Measurements from ENCODE around the gene WDR90. TPM values are rescaled to one million over a fixed set of nuclear protein-coding genes. Genes with fewer than 3 reads are reported as not detected.
A peak's percentile ranks its signal among the peaks of the same experiment; 100 is the strongest.

WDR90 gene
- total RNA-seq, 4 donors from 2014 or later, result 18.2 to 79.3 (median 46.9) TPM

DNA sequence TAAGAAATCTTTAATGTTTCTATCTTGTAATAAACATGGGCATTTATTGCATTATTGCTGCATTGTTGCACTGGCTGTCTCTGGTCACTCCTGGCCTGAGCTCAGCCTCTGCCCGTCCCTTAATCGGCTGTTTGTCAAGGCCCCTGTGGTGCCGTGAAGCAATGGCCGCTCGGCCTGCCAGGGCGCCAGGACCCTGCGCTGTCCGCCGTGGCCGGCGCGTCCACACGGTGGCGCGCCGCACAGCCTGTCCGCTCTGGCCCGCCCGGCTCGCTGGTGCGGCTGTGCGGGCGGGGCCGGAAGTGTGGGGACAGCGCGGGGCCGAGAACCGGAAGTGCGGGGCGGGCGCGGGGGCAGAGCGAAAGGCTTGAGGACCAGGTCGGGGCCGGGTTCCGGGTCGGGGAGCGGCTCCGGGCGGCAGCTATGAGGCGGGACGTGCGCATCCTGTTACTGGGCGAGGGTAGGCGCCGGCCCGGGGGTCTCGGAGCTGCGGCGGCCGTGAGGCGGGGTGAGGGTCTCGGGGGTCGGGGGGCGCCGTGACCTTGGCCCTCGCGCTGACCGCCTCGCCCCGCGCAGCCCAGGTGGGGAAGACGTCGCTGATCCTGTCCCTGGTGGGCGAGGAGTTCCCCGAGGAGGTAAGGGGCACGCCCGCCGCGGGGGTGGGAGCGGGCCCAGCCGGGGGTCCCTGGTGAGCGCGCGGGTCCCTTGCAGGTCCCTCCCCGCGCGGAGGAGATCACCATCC lies 18.8 kb downstream of the WDR90 start, which contains the start of gene RHOT2:
RHOT2 (plus strand) TSS at position 353 of the 739 bp plus-strand sequence; CDS start at position 421, 68 bp downstream.
- intact Hi-C loops (cut with DNase I; ENCODE audit: low total_unique reads), result loop anchor here (10.0 kb wide), 1 partner anchor 93 kb away; no protein-coding TSS in a partner anchor
- peak; percentile 89 to 93 for DNase-seq

DNA sequence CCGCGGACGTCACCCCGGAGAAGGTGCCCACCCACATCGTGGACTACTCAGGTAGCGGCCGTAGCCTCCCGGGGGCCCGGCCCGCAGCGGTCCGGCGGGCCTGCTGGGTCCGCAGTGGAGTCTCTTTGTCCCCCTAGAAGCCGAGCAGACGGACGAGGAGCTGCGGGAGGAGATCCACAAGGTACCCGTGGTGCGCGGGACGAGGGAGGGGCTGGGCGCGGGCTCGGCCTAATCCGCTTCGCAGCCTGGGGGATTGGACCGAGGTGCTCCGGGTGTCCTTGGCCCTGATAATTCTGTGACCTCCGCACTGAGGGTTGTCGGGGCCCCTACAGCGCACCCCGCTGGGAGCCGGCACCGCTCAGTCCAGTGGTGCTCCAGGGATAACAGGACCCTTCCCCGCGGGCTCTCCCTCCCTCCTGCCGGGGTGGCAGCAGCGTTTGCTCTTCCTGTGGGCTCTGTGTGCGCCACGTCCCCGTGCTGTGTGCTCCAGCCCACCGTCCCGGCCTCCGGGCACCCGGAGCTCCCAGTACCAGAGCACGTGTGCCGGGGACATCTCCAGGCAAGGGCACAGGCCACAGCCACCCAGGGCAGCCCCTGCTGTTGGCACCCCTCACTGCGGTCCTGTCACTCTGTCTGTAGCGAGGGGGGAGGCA lies 19.5 kb downstream of the WDR90 start:
- no peaks in the 10 kb centered on the region for H3K27me3 ChIP-seq
- no peak for DNase-seq
- H3K36me3 ChIP-seq, result no peaks in the 10 kb centered on the region
- H3K4me3 ChIP-seq, result peak overlapping the region; percentile 81 to 88
- no peak for TF ChIP-seq CTCF (IDR thresholded peaks at IDR 0.05)
- TF ChIP-seq POLR2A (IDR thresholded peaks at IDR 0.05), result no peak
- peaks cover 0 to 8% of the 10 kb centered on the region in 2 donors for H3K4me1 ChIP-seq
- H3K27ac ChIP-seq, result peak overlapping the region; percentile 85 to 89
- H3K9me3 ChIP-seq, result no peaks in the 10 kb centered on the region
- intact Hi-C loops (cut with DNase I; ENCODE audit: low total_unique reads), result loop anchor here (10.0 kb wide), 1 partner anchor 94 kb away; no protein-coding TSS in a partner anchor

More for the DNA sequence above, 18.8 kb downstream of the WDR90 start, which contains the start of gene RHOT2:
- H3K36me3 ChIP-seq, result no peaks in the 10 kb centered on the region
- H3K27ac ChIP-seq, result peak within 1 kb of the TSS; percentile 85 to 89
- H3K4me3 ChIP-seq, result peak within 1 kb of the TSS; percentile 81 to 88
- H3K27me3 ChIP-seq, result no peaks in the 10 kb centered on the region
- H3K4me1 ChIP-seq, result peaks cover 0 to 8% of the 10 kb centered on the region in 2 donors
- H3K9me3 ChIP-seq, result no peaks in the 10 kb centered on the region
- TF ChIP-seq CTCF (IDR thresholded peaks at IDR 0.05), result peak; percentile 74 to 99 (median 96)
- TF ChIP-seq POLR2A (IDR thresholded peaks at IDR 0.05), result peak; percentile 46 to 71

- no peaks in the 10 kb centered on the region for H3K27me3 ChIP-seq
- H3K4me3 ChIP-seq, result no peak overlapping the region
- no peaks in the 10 kb centered on the region for H3K36me3 ChIP-seq
- no peak overlapping the region for H3K27ac ChIP-seq
- intact Hi-C loops (cut with DNase I; ENCODE audit: low total_unique reads), result loop anchor here (10.0 kb wide), 1 partner anchor 95 kb away; no protein-coding TSS in a partner anchor
- DNase-seq, result no peak
- peaks cover 0 to 8% of the 10 kb centered on the region in 2 donors for H3K4me1 ChIP-seq
- TF ChIP-seq CTCF (IDR thresholded peaks at IDR 0.05), result no peak
- no peak for TF ChIP-seq POLR2A (IDR thresholded peaks at IDR 0.05)
- H3K9me3 ChIP-seq, result no peaks in the 10 kb centered on the region
These were observed 20.5 kb downstream of the WDR90 start for GRCh38 chr16:669666-670065.

DNA sequence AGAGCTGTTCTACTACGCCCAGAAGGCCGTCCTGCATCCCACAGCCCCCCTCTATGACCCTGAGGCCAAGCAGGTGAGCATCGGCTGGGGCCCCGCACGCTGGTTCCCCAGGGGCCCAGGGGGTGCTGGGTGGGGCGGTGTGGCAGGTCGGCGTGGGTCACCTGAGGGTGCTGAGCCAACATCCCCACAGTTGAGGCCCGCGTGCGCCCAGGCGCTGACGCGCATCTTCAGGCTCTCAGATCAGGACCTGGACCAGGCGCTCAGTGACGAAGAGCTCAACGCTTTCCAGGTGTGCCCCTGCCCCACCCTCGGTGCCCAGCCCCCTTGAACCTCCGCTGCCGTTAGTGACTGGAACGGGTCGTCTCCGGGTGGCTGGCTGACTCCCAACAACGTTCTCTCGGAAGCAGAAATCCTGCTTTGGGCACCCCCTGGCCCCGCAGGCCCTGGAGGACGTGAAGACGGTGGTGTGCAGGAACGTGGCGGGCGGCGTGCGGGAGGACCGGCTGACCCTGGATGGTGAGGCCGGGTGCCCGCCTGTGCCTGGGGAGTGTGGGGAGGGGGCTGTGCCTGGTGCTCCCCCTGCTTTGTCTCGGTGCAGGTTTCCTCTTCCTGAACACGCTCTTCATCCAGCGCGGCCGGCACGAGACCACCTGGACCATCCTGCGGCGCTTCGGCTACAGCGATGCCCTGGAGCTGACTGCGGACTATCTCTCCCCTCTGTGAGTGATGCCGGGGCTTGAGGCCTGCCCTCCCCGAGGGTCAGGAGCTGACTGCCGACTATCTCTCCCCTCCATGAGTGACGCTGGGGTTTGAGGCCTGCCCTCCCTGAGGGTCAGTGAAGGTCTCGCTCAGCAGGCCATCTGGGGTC lies 21.6 kb downstream of the WDR90 start:
- peaks cover 0 to 16% of the 10 kb centered on the region in 2 donors for H3K4me1 ChIP-seq
- intact Hi-C loops (cut with DNase I; ENCODE audit: low total_unique reads), result no loop called here
- H3K9me3 ChIP-seq, result no peaks in the 10 kb centered on the region
- DNase-seq, result no peak
- no peaks in the 10 kb centered on the region for H3K36me3 ChIP-seq
- H3K27me3 ChIP-seq, result no peaks in the 10 kb centered on the region
- H3K4me3 ChIP-seq, result no peak overlapping the region
- H3K27ac ChIP-seq, result no peak overlapping the region
- TF ChIP-seq CTCF (IDR thresholded peaks at IDR 0.05) (no peak), POLR2A (IDR thresholded peaks at IDR 0.05) (no peak)

All from uterus (tissue), 4 donors.